HTERT RPE-1 (cell line): ENCODE data around the gene TXNL4A.

Source experiments
- in situ Hi-C: fragments of 300-500 bp; cut with MboI; formaldehyde crosslinking; loops from 4 replicates; pipeline ENCODE4 v1.14.3; 2020; ENCODE audit warnings: low sequenced_read_pairs

Gene TXNL4A

DNA sequence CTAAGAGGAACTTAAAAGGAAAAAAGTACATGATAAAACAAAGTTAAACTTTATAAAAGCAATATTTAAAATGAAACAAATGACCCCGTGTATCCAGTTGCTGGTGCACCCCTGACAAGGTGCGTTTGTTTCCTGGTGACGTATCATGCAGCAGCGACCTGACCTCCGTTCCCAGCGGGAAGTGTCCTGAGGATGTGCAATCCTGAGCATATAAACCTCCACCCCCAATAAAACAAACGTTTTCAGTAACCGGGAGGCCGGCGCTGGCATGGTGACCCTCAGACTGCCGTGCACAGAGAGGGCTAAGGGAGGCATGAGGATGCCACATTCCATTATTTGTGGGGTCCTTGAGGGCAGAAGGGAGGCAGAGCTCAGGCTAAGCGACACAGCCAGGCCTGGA, 51.7 kb downstream of the TXNL4A start:
- in situ Hi-C loops: no loop called here

DNA sequence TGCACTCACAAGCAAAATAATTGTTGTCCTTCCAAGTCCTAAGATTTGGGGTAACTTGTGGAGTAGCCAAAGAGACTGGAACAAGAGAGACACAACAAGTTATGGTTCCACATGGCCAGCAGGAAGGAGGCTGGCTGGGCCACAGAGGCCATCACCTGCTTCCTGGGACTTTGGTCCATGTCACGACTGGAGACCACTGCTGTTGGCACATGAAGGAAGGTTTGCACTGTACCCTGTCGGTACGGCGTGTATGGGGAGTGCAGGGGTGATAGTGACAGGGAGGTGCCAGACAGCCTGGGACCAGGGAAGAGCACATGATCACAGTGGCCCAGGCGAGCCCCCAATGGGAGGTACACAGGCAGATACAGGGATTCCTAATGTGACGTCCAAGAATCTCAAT, 52.4 kb downstream of the TXNL4A start:
- in situ Hi-C loops: no loop called here

DNA sequence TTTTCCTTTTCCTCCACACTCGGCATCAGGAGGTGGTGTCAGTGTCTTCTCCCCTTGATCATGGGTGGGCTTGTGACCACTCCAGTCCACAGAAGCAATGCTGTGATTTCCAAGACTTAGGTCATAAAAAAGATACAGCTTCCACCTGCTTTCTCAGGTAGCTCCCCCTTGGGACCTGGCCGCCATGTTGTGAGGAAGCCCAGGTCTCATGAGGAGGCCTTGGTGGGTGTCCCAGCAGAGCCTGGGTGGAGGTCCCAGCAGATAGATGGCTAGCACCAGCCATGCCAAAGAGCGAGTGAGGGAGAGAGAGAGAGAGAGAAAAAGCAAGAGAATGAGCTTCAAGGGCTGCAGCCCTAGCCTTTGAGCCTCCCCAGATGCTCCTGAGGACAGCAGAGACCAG, 52.9 kb downstream of the TXNL4A start:
- in situ Hi-C loops: no loop called here

DNA sequence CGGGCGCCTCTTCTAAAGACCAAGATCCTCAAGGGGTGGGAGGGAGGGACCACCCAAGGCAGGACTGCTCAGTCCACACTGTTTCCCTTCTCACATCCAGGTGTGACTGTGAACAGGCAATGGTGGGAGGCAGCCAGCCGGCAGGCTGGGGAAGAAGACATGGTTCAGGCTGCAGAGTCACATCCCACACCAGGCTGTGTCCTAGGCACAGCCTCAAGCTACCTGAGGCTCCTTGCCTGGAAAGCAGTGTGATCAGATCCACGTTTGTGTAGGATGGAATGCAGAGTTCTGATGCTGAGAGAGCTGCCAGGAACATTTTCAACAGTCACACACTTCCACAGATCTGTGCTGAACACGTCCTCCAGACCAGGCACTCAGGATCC, 53.3 kb downstream of the TXNL4A start:
- in situ Hi-C loops: no loop called here

DNA sequence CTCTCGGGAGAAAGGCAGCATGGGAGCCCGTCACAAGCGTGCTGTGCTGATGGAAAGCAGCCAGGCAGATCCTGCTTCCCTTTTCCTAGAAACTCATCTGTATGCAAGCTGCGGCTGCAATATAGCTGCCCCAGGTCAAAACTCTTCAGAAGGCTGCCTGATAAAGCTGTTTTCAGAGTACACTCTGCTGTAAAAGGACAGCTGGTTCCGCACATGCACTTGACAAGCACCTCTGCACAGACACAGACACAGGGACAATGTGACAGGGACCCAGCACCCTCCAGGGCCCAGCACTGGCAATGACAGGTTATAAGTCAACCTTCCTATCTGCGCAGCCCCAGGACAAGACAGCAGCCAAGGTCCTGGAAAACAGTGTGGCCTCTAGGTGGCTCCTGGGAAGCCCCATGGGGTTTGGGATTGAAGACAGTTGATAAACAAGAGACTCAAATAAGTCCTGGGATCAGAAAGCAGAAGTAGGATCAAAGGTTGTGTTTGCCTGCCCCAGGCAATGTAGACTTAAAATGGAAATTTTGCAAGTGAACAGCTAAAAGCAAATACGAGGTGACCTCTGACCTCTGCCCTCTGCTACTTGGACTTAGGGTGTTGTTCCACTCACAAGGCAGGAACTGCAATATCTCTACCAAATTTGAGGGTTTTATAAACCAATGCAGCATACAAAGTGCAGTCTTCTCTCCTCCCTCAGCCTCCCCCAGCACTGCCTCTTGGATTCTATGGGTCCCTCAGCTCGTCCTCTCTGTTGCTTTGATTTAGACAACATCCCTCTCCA, 53.9 kb downstream of the TXNL4A start:
- in situ Hi-C loops: no loop called here

DNA sequence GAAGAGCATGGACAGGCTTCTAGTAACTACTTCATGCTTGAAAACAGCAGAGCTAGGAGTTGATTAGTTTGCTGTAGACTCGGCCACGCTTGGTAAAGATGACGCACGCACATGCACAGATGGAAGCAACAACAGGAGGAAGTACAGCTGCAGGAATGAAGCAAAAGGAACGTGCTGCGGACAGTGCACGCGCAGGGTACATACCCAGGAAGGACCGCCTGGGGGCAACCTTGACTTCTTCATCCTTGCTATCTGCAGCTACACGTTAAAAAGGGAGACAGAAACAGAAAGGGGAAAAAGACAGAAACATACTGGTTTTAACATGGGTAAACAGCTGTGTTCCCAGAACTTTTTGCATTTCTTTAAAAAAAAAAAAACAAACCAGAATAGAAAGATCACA, 54.6 kb downstream of the TXNL4A start:
- in situ Hi-C loops: no loop called here

DNA sequence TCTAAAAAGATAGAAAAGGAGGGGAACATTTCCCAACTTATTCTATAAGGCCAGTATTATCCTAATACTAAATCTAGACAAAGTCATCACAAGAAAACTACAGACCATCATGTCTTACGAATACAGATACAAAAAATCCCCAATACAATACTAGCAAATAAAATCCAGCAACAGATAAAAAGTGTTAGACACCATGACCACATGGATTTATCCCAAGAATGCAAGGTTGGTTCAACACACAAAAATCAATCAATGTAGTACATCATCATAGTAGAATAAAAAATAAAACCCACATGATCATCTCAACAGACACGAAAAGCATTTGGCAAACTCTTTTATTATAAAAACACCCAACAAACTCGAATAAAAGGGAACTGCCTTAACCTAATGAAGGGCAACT, 55.5 kb downstream of the TXNL4A start:
- in situ Hi-C loops: no loop called here

DNA sequence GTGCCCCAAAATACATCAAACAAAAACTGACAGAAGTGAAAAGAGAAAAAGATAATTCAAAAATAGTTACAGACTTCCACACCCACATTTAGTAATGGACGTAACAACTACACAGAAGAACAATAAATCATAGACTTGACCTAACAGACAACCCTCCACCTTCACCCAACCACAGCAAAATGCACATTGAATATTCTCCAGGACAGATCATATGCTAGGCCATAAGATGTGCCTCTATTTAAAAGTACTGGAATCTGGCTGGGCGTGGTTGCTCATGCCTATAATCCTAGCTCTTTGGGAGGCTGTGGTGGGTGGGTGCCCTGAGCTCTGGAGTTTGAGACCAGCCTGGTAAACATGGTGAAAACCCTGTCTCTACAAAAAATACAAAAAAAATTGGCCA, 56.9 kb downstream of the TXNL4A start:
- in situ Hi-C loops: no loop called here

DNA sequence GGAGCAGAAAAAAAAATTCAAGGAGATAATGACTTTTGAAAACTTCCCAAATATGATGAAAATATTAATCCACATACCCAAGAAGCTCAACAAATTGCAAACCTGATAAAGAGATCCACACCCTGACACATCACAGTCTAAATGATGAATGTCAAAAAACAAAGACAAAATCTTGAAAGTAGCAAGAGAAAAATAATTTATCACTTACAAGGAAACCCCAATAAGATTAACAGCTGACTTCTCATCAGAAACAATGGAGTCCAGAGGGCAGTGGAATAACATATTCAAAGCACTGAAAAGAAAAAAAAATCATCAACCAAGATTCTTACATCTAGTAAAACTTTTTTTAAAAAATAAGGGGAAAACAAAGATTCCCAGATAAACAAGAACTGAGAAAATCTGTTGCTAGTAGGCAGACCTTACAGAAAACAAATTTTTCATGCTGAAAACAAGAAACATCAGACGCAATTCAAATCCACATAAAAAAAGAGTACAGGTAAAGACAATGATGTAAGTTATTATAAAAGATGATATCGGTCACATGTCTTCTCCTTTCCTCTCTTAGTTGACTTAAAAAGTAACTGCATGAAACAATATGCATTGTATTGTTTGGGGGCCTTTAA, 58.2 kb downstream of the TXNL4A start:
- in situ Hi-C loops: no loop called here

DNA sequence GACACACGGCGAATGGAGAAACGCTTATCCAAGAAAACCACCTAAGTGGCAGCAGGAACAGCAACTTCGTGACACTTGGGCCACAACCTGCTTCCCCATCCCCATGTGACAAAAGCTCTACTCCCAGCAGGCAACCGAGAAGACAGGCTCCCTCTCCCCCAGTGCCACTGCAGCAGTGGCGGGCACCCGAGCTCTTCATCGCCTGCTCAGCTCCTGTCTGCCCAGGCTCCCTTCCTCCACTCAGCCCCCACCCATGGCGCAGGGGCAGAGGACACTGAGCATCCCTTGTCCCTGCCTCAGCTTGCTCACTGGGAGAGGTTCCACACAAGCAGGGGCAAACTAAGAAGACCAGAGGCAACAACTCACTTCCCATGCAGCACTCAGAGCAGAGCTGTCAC, 59.8 kb downstream of the TXNL4A start:
- in situ Hi-C loops: no loop called here

DNA sequence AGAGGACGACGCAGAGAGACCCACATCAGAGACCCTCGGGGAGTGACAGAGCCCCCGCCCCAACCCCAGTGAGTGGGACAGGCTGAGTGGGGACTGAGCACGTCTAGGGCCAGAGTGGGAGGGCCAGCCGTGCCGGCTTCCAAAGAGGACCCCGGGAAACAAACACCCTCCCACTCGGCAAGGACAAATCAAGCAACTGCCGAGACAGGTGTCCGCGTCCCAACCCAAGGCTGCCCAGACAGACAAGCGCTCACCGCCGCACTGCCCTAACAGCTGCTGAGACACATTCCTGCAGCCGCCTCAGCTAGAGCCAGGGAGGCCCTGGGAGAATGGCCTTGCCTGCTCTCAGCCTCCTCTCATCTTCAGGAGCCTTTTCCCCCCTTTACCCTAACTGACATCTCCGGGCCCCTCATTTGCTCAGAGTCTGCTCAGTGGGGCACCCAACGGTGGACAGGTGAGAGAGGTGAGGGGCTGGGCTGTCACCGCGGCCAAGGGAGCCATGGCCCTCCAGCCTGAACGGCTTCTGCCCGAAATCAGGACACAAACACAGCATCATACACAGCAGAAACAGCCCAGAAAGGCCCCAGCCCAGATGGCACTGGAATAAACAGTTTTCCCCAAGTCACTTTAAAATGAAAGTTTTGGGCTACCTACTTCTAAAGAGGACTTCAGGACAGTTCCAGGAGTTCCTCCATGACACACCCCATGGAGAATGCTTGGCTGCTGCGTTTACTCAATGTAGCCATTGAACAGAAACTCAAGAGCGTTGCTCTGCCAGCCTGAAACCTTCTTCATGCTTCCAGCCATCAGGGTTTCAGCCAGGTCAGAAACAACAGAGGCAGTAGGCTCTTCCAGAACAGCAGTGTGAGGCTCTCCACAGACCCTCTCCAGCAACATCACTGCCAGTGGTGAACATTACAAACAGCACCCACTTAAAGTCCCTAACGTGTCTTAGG, 60.5 kb downstream of the TXNL4A start:
- in situ Hi-C loops: no loop called here

DNA sequence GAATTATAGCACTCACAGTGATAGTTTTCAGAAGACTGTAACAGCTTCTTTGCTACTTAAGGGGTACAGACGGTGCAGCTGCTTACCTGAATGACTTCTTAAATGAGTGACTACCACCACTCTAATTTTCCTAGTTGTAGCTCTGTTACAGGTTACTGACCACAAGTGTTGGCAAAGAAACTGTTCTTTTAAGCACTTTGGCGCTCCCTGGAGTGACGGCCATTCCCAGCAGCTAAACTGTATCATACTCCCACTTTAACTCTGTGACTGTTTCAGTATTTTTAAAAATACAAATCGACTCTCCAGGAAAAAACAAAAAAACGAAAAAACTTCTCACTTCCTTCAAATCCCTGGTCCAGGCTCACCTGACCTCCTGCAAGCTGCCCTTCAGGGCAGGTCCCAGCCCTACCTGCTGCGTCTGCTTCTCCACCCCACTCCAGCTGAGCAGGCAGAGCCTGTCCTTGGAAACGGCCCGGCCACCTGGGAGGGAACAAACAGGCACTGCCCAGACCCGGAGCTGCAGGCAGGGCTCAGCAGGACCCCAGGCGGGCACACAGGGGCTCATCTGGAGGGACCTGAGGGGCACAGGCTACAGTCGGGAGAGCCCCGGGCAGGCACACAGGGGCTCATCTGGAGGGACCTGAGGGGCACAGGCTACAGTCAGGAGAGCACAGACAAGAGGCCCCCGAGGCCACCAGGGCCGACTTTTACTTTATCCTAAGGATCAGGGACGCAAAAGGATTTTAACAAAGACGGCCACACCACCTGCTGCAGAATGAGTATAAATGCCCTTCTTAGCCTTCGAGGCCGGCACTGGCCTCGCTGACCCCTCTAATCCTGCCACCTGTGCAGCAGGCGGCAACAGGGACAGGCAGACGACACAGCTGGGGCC, 61.4 kb downstream of the TXNL4A start:
- in situ Hi-C loops: no loop called here

DNA sequence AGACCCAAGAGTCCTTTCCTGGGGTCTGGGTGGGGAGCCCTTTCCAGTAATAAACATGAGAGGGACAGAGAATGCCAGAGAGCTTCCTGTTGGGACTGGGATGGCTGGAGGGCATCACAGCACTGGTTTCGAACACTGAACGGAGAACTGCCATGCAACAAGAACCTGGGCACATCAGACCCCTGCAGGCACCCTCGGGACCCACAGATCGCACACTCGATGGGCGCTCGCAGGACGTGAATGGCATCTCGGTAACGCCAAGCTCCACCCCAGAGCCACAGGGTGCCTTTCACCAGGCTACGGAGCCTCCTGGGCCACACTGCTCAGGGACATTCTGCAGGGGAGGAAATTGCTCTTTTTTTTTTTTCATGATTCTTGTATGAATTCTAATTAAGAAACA, 62.1 kb downstream of the TXNL4A start:
- in situ Hi-C loops: no loop called here

DNA sequence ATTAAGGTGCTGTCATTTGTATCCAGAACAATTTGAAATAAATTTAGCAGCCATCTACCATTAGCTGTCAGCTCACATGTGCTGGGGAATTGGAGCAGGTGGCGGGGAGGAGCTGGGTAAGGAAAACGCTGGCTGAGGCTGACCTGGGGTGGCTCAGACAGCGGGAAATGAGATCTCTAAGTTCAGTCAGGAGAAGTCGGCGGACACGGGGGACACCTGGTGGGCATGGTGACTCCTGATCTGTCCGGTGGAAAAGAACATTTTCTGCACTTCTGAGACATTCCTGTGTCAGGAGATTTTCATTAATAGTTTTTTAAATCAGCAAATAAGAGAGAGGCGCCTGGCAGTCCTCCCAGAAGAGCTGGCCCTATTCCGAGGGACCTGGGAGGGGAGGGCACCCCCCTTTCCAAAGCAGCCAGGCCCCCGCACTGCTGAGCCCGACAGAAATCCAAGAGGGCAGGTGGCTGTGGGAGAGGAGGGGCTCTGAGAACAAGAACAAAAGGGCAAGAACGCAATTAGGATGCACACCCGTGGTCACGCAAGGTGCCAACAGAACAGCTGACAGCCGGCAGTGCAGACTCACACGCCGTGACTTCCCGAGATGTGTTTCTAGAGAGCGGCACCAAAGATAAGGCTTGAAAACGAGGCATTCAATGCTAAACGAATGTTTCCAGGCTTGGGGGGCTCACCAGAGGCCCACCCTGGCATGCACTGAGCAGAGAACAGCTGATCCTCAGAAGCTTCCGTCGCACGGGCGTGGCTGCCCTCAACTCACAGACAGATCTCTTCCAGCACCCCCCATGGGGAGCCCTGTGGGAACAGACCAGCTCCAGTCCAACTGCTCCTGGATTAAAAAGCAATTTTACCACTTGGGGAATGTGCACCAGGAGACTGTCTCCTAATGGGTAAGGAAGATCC, 63.3 kb downstream of the TXNL4A start:
- in situ Hi-C loops: no loop called here

DNA sequence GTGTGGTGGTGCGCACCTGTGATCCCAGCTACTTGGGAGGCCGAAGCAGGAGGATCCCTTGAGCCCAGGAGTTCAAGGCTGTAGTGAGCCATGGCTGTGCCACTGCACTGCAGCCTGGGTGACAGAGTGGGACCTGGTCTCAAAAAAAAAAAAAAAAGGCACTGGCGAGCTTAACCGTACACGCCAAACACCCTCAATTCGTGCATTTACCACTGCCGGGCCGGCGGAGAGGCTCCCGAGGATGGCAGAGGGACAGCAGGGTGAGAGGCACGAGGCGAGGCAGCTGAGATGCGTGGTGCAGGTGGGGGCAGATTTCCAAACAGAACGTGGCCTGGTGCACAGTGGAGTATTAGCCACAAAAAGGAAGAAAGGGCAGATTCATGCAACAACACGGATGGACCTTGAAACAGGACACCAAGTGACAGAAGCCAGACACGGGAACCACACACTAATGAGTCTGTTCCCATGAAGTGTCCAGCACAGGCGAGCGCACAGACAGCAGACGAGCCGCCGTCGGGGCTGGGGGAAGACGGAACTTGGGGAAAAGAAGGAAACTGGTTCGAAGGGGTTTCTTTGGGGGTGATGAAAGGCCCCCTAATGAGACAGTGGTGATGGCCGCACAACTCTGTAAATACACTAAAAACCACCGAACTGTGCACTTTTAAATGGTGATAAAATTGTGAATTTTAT, 64.3 kb downstream of the TXNL4A start:
- in situ Hi-C loops: no loop called here

DNA sequence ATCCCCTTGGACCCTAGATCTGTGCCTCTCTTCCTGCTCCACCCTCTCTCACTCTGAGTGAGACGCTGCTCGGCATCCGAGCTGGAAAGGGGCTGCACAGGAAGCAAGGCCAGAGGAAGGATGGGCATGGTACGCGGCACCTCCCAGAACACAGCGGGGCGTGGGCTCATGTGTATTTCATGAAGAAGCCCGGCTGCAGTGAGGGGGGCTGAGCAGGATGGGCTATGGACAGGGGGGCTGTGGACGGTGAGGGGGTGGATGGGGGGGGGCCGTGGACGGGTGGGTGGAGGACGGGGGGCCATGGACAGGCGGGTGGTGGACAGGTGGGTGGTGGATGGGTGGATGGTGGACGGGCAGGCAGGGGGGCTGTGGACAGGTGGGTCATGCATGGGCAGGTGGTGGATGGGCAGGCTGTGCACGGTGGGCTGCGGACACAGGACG, 65.4 kb downstream of the TXNL4A start:
- in situ Hi-C loops: no loop called here

DNA sequence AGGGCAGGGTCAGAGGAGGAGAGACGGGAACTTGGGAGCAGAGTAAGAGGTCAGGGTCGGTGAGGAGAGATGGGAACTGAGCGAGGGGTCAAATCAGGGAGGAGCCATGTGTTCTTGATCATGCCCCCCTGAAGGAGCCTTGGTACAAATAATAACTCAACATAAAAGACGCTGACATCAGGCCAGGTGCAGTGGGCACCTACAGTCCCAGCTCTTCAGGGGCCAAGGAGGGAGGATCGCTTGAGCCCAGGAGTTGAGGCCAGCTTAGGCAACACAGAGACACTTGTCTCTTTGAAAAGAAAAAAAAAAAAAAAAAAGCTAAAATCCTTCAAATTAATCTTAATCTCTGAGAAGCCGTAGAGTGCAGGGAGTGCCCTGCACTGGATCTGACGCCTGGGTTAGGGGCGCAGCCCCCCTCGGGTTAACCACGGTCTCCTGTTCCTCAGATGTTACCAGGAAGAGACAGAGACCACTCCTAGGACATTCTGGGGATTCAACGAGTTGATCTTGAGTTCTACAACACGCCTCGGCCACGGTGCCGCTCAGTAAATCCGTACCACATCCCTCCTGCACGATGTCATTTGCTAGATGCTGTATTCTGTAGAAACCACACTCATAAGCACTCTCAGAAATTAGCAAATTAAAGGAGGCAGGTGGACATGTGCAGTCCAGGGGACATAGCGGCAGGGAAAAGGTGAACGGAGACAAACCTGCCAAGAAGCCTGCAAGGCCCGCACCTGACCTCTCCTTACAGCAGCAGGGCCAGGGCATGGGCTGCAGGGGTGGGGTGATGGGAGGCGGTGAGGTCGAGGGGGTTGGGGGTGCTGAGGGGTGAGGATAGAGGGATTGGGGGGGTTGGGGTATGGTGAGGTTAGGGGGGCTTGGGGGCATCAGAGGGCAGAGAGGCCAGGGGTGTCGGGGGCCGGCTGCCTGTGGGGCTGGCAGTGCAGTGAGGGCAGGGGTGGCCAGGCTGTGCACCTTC, 66.1 kb downstream of the TXNL4A start:
- in situ Hi-C loops: no loop called here
